HG02623 (cell line): ENCODE results near the gene MGMT.

ENCODE experiments used
- ATAC-seq: cut with Tn5 transposase; IDR thresholded peaks from one replicate; pipeline ENCODE4 v1.9.1; 2021; ENCODE audit warnings: moderate library complexity; ENCODE audit not compliant: unreplicated experiment

Gene MGMT

GRCh38 chr10:129784891-129785290, 317.9 kb downstream of the MGMT start:
- ATAC-seq = no peak

- ATAC-seq = no peak
Observed at GRCh38 chr10:129785536-129785981, 318.5 kb downstream of the MGMT start.

GRCh38 chr10:129786216-129786615, 319.2 kb downstream of the MGMT start:
- no peak for ATAC-seq

GRCh38 chr10:129787557-129787956, 320.5 kb downstream of the MGMT start:
- ATAC-seq = no peak

- ATAC-seq = no peak
Observed at GRCh38 chr10:129788215-129788614, 321.2 kb downstream of the MGMT start.

GRCh38 chr10:129790715-129791446, 323.8 kb downstream of the MGMT start:
- ATAC-seq = no peak

GRCh38 chr10:129792141-129792540, 325.1 kb downstream of the MGMT start:
- no peak for ATAC-seq

GRCh38 chr10:129792864-129793263, 325.8 kb downstream of the MGMT start:
- ATAC-seq = no peak

GRCh38 chr10:129793479-129793878, 326.4 kb downstream of the MGMT start:
- ATAC-seq = no peak

GRCh38 chr10:129793996-129794395, 327.0 kb downstream of the MGMT start:
- ATAC-seq = no peak

- ATAC-seq = no peak
Observed at GRCh38 chr10:129796710-129797420, 329.8 kb downstream of the MGMT start.

GRCh38 chr10:129799942-129800341, 332.9 kb downstream of the MGMT start:
- ATAC-seq = no peak

GRCh38 chr10:129800796-129801340, 333.8 kb downstream of the MGMT start:
- no peak for ATAC-seq

GRCh38 chr10:129807211-129807610, 340.2 kb downstream of the MGMT start:
- no peak for ATAC-seq

GRCh38 chr10:129808092-129808983, 341.3 kb downstream of the MGMT start:
- no peak for ATAC-seq

- ATAC-seq = no peak
Observed at GRCh38 chr10:129809431-129809830, 342.4 kb downstream of the MGMT start.

- ATAC-seq = no peak
Observed at GRCh38 chr10:129809841-129810240, 342.8 kb downstream of the MGMT start.

GRCh38 chr10:129811208-129811607, 344.2 kb downstream of the MGMT start:
- ATAC-seq = no peak

GRCh38 chr10:129812398-129812797, 345.4 kb downstream of the MGMT start:
- no peak for ATAC-seq

- no peak for ATAC-seq
Observed at GRCh38 chr10:129814681-129815646, 347.9 kb downstream of the MGMT start.
